Activated CD4-positive, CD25-positive, alpha-beta regulatory T cell treated with anti-CD3 and anti-CD28 coated beads, Interleukin-2, amount 50 U/mL, for 24 hours (primary cell): Measurements from ENCODE around the gene SETD5.

Experiments used
- ATAC-seq, 2 donors: fragments of 150-1000 bp; cut with Tn5 transposase; one replicate each; pipeline ENCODE4 v1.10.0; 2021; ENCODE audit warnings: mild to moderate bottlenecking in 1 of 2, moderate library complexity in 1 of 2

Gene SETD5

GRCh38 chr3:9397332-9397905 lies at the start of gene SETD5:
TSS of gene SETD5 (plus strand) at chr3:9397615. CDS start at chr3:9428939, 31,324 bp downstream.
- ATAC-seq, result peak; percentile 66 to 71

- peak in 1 of 2 donors; percentile 33 for ATAC-seq
Measured at GRCh38 chr3:9347887-9348286, 49.5 kb upstream of the SETD5 start.

- ATAC-seq, result no peak
Measured at GRCh38 chr3:9349321-9350117, 47.9 kb upstream of the SETD5 start.

GRCh38 chr3:9351709-9352126 lies 45.7 kb upstream of the SETD5 start:
- no peak for ATAC-seq

- no peak for ATAC-seq
Measured at GRCh38 chr3:9352917-9353752, 44.3 kb upstream of the SETD5 start.

- ATAC-seq, result no peak
Measured at GRCh38 chr3:9361691-9362388, 35.6 kb upstream of the SETD5 start.

- ATAC-seq, result peak; percentile 94 to 96
Measured at GRCh38 chr3:9362731-9363530, 34.5 kb upstream of the SETD5 start, which contains the start of gene THUMPD3. TSS of gene THUMPD3 (plus strand) at chr3:9363054. CDS start at chr3:9365069, 2,015 bp downstream.

- ATAC-seq, result no peak
Measured at GRCh38 chr3:9369508-9369907, 27.9 kb upstream of the SETD5 start.

GRCh38 chr3:9373465-9373864 lies 23.9 kb upstream of the SETD5 start:
- no peak for ATAC-seq

GRCh38 chr3:9377981-9378380 lies 19.4 kb upstream of the SETD5 start:
- no peak for ATAC-seq

- ATAC-seq, result no peak
Measured at GRCh38 chr3:9379327-9379726, 18.1 kb upstream of the SETD5 start.

- no peak for ATAC-seq
Measured at GRCh38 chr3:9380014-9380413, 17.4 kb upstream of the SETD5 start.

- no peak for ATAC-seq
Measured at GRCh38 chr3:9384141-9384828, 13.1 kb upstream of the SETD5 start.

- no peak for ATAC-seq
Measured at GRCh38 chr3:9385187-9386077, 12.0 kb upstream of the SETD5 start.

- ATAC-seq, result no peak
Measured at GRCh38 chr3:9386078-9386459, 11.3 kb upstream of the SETD5 start.

- no peak for ATAC-seq
Measured at GRCh38 chr3:9386501-9387321, 10.7 kb upstream of the SETD5 start.

- no peak for ATAC-seq
Measured at GRCh38 chr3:9387322-9387655, 10.1 kb upstream of the SETD5 start.

- ATAC-seq, result no peak
Measured at GRCh38 chr3:9388142-9388541, 9.3 kb upstream of the SETD5 start.

GRCh38 chr3:9388562-9389272 lies 8.7 kb upstream of the SETD5 start:
- ATAC-seq, result no peak
